ENCODE data around the gene KIAA1671.
"Not testable (repeated sequence)": the region's sequence is repeated elsewhere in the genome, so short reads cannot be mapped to it uniquely, and the experiment has no call there.

Gene KIAA1671

GRCh38 chr22:25176799-25177198, 224.3 kb downstream of the KIAA1671 start:
- ATAC-seq: no peak

DNA sequence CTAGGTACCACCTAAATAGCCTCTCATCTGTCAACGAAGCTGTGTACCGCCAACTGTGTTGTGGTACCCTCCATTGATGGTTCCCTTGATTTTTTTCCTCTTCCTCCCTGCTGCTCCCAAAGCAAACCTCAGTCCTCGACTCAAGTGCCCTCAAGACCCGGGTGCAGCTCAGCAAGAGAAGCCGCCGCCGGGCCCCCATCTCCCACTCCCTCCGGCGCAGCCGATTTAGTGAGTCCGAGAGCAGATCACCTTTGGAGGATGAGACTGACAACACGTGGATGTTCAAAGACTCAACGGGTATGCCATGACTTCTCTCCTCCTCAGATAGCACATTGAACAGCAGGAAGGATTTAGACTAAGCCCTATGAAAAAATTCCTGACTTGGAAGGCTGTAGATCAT, 224.7 kb downstream of the KIAA1671 start:
- ATAC-seq: no peak

DNA sequence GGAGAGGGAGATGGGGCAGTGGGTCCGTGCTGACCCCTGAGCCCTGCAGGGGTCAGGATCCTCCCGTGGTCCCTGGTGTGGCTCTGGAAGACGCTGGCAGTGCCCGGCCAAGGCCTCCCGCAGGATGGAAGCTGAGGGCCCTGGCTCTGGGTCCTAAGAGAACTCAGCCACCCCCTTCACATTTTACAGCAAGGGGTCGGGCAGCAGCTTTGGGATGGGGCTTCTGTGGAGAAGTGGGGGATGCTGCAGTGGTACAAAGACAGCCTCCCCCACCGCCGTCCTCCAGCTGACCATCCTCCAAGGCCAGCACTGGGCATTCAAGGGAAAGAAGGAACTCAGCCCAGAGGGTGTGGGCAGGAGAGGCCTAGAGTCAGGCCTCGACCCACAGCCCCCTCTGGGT, 225.4 kb downstream of the KIAA1671 start:
- no peak for ATAC-seq

DNA sequence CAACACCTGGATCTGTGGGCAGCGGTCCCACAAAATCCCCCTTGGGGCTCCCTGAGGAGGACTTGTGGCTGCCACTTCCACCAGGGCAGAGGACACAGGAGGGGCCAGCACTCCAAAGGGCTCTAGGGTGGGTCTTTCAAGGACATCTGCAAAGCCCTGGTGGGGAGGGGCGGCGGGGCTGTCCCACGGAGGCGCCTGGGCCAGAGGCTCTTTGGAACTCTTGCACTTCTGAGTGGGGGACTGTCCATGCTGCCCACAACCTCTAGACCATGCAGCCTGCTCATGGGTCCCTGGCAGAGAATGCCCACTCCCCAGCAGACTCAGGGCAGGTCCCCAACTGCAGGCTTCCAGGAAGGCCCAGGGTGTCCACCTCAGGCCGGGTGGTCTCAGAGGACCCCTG, 225.8 kb downstream of the KIAA1671 start:
- ATAC-seq: not testable (repeated sequence)

GRCh38 chr22:25178869-25179631, 226.5 kb downstream of the KIAA1671 start:
- ATAC-seq: peak; percentile 44 to 45

GRCh38 chr22:25182131-25183110, 229.9 kb downstream of the KIAA1671 start:
- ATAC-seq: no peak

DNA sequence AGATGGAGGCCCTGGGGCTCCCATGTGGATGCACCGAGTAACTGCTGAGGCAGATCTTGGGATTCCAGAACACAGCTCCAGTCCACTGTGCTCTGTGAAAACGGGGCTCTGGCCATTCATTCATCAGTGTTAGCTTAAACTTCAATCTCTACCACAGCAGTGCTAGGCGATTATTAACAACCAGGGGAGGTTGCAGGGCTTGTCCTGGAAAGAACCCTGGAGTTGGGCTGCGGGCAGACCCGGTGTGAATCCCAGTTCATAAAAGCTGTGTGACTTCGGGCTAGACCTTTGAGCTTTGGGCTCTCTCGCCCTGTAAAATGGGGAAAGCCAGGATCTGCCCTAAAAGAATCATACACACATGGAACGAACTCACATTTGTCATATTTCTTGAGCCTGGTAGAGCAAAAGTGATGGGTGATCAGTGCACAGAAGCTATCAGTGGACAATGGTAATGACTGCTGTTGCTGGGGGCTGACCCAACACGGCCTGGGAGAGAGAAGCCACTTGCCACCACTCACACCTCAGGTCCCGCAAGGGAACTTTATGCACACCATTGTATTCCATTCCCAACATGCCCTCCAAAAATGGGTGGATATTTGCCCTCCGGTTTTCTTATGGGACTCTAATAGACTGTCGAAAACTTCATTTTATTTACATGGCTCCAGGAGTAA, 231.6 kb downstream of the KIAA1671 start:
- ATAC-seq: no peak

GRCh38 chr22:25186140-25186539, 233.6 kb downstream of the KIAA1671 start:
- ATAC-seq: no peak

DNA sequence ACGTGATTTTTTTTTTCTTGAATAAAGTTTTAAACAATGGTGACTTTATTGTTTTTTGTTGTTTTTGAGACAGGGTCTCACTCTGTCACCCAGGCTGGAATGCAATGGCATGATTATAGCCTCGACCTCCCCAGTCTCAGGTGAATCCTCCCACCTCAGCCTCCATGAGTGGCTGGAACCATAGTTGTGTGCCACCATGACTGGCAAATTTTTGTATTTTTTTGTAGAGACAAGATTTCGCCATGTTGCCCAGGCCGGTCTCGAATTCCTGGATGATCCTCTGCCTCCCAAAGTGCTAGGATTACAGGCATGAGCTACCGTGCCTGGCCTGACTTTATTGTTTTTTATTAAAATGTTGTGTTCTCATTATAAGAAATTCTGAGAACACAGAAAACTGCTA, 235.0 kb downstream of the KIAA1671 start:
- no peak for ATAC-seq

DNA sequence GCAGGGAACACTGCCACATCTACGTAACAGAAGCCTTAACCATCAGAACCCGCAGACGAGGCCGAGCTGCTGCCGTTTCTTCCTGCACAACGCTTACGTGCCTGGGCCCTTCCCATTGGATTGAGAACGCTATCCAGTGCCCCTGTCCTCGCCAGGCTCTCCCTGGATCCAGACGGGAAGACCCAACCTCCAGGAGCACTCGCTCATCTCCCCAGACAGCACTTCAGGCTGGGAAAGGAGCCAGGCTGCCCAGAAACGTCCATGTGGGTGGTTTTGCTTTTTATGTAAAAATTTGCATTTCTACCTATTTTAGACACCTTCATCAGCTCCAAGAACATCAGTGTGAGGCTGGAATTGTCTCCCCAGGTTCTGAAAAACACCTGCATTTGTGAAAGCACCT, 239.9 kb downstream of the KIAA1671 start:
- no peak for ATAC-seq

DNA sequence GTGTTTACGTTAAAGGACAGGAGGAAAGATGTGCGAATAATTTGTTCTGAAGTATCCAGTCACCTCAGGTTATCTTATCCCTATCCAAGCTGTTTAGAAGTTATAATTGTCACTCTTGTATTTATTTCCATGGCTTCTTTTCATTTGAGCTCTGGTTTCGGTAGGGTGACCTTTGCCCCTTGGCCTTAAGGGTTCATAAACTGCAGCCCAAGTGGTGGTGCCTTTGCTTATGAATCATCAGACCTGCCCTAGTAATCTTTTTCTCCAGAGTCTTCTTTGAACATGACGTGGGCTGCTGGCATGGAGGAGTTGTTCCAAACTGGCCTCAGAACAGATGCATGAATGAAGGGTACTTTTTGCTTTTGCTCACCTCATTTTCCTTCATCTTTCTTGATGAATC, 240.6 kb downstream of the KIAA1671 start:
- ATAC-seq: no peak

GRCh38 chr22:25193548-25193947, 241.0 kb downstream of the KIAA1671 start:
- no peak for ATAC-seq

DNA sequence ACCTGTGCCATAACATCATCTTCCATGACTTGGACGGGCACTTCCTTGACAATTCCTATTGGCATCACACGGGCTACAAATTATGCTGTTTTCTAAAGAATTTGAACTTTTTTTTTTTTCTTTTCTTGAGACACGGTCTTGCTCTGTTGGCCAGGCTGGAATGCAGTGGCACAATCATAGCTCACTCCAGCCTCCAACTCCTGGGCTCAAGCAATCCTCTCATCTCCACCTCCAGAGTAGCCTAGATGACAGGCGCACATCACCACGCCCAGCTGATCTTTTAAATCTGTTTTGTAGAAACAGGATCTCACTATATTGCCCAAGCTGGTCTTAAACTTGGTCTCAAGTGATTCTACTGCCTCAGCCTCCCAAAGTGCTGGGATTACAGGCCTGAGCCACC, 243.8 kb downstream of the KIAA1671 start:
- no peak for ATAC-seq

GRCh38 chr22:25197340-25197739, 244.8 kb downstream of the KIAA1671 start:
- ATAC-seq: no peak

DNA sequence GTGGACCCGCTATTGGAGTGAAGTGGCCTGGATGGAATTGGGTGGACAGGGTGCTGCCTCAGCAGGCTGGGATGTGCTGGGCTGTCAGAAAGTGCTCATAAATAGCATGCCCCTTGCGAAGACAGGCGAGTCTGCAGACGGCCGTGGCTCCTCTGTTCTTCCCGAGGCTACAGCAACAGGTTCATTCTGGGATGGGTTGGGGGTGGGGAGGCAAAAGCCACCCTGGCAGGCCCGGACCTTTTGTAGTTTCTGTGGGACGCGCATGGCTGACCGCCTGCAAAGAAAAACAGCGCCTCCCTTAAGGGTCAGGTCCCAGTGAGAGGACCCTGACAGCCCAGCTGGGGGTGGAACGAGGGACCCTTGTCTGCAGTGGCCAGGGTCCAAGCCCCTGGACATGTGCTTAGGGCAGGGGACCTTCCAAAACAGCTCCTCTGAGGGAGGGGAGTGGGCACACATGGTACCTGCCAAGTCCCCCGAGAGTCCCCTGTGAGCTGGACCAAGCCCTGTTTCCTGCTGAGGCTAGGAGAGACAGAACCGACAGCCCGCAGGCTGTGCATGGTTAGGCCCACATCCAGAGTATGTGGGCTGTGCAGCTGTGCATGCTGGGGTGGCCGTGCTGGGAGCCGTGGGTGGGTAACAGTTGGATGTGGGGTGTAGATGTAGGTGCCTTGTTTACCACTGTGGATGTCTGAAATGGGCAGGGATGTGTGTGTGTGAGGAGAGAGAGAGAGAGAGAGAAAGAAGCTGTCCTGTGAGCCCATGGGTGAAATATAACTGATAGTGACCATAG, 247.4 kb downstream of the KIAA1671 start, which contains the start of gene CRYBB3:
TSS of gene CRYBB3 (plus strand) at position 128 of the 790 bp plus-strand sequence. CDS start 1,539 bp downstream, outside the sequence.
- no peak for ATAC-seq

DNA sequence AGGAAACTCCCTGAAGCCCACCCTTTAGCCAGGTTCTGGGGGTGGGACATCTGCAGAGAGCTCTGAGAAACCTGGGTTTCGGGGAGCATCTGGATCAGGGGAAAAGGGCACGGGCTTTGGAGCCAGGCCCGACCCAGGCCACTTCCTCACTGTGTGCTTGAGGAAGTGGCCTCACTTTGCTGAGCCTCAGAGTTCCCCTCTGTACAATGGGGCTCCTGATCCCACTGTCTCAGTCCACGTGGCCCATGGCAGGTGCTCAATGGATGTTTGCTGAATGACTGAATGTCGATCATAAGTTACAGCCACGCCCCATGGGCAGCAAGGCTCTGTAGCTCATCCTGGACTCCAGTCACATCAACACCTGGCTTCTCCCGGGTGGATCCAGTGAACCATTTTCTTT, 248.5 kb downstream of the KIAA1671 start:
- ATAC-seq: no peak

DNA sequence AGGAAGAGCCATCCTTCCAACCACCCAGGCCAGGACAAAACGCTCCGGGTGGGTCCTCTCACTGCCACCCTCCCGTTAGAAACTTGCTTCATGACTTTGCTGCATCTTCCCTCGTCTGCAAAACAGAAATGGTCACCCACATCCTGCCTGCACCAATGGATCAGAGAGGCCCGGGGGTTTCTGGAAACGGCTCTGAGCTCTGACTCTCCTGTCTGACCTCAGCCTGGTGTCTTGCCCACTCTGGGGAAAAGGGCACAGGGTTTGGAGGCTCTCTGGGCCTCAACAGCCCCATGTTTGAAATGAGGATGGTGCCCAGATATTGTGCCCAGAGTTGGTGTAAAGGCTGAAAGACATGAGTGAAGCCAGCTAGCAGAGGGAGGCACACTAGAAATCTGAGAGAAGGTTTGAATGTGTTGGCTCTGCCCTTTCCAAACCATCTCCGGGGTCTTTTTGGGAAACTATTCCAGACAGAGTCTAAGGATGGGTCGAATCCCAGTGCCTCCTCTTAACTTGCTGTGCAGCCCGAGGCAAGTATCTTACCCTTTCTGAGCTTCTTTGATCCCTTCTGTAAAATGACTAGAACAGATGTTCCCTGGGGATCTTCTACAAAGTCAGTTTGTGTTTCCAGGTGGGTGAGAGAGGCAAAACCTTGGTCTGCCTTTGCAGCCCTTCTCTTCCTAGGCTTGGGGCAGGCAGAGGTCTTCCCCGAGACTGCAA, 249.2 kb downstream of the KIAA1671 start:
- ATAC-seq: peak in 1 of 2 donors; percentile 10

DNA sequence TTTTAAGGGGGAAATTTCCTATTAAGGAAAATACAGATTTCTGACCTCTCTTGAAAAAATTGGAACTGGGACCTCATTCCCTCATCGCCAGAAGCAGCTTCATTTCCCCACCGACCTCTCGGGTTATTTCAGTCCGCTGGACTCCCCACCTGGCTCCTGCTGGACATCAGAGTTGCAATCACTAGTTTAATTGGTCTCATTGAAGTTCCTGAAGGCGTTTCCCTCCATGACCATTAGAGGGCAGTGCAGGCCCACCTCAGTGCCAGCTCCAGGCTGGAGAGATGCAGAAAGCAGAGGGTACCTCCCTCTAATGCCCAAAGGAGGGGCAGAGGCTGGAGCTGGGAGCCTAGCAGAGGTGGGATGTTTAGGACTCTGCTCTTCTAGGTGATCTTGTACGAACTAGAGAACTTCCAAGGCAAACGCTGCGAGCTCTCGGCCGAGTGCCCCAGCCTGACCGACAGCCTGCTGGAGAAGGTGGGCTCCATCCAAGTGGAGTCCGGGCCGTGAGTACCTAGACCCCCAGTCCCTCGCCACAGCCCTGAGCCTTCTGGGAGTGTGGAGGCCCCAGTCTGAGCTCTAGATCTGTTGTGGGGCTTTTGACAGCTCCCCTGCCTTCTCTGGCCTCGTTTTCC, 249.9 kb downstream of the KIAA1671 start:
- ATAC-seq: peak in 1 of 2 donors; percentile 34

DNA sequence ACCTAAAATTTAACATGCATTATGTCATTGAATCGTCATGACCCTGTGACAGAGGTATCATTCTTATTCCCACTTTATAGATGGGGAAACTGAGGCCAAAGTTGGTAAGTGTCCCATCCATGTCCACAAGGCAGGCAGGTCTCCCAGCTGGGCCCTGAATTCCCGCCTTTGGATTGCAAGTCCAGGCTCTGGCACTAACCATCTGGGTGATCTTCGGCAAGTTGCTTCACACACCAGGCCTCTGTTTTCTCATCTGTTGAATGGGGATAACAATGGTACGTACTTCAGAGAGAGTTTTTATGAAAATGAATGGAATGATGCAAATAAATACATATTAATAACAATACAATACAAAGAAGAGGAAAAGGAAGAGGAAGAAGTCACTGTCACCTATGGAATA, 250.6 kb downstream of the KIAA1671 start:
- ATAC-seq: no peak

GRCh38 chr22:25204547-25204946, 252.0 kb downstream of the KIAA1671 start:
- ATAC-seq: not testable (repeated sequence)

DNA sequence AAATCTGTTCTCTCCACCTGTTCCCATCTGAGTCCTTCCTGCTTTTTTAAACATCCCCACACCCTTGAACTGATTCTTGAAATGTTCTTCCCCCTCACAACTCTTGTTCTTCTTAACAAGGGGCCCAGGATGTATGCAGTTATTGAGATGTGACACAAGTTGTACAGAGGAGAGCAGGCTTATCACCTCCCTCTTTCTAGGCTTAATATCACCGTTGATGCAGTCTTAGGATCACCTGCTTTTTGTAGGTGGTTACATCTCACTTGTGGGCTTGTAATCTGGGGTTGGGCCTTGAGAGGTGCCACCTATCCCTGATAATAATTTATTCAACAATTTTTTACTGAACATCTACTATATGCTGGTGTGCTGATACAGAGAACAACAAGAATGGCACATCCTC, 253.3 kb downstream of the KIAA1671 start:
- no peak for ATAC-seq
